HEK293 (cell line): ENCODE data around the gene PCBP3.

Experiments
- BCL11A ChIP-seq: fragments of 450-650 bp; formaldehyde crosslinking; IDR thresholded peaks from 2 replicates; pipeline ENCODE4 v1.5.1; 2016; ENCODE audit warnings: low read depth, missing biosample characterization, missing genetic modification characterization
- EGR2 ChIP-seq: fragments of 450-650 bp; formaldehyde crosslinking; IDR thresholded peaks from 2 replicates; pipeline ENCODE4 v1.5.1; 2016; ENCODE audit warnings: low read depth, missing biosample characterization, missing genetic modification characterization
- ZBTB1 ChIP-seq: fragments of 450-650 bp; formaldehyde crosslinking; IDR thresholded peaks from 2 replicates; pipeline ENCODE4 v1.5.1; 2016; ENCODE audit warnings: missing biosample characterization, missing genetic modification characterization
- ZNF146 ChIP-seq: fragments of 450-650 bp; formaldehyde crosslinking; IDR thresholded peaks from 2 replicates; pipeline ENCODE4 v1.5.1; 2016; ENCODE audit warnings: missing biosample characterization, missing genetic modification characterization
- ZNF433 ChIP-seq: fragments of 450-650 bp; formaldehyde crosslinking; IDR thresholded peaks from 2 replicates; pipeline ENCODE4 v1.5.1; 2016; ENCODE audit warnings: missing biosample characterization, missing genetic modification characterization, low read depth
- ZNF560 ChIP-seq: fragments of 450-650 bp; formaldehyde crosslinking; IDR thresholded peaks from 2 replicates; pipeline ENCODE4 v1.5.1; 2017; ENCODE audit warnings: missing biosample characterization, missing genetic modification characterization, borderline replicate concordance
- TF ChIP-seq, protein P1 (sequence below): fragments of 450-650 bp; formaldehyde crosslinking; IDR thresholded peaks from 2 replicates; pipeline ENCODE4 v1.5.1; 2016; ENCODE audit warnings: missing biosample characterization, missing genetic modification characterization

DNA sequence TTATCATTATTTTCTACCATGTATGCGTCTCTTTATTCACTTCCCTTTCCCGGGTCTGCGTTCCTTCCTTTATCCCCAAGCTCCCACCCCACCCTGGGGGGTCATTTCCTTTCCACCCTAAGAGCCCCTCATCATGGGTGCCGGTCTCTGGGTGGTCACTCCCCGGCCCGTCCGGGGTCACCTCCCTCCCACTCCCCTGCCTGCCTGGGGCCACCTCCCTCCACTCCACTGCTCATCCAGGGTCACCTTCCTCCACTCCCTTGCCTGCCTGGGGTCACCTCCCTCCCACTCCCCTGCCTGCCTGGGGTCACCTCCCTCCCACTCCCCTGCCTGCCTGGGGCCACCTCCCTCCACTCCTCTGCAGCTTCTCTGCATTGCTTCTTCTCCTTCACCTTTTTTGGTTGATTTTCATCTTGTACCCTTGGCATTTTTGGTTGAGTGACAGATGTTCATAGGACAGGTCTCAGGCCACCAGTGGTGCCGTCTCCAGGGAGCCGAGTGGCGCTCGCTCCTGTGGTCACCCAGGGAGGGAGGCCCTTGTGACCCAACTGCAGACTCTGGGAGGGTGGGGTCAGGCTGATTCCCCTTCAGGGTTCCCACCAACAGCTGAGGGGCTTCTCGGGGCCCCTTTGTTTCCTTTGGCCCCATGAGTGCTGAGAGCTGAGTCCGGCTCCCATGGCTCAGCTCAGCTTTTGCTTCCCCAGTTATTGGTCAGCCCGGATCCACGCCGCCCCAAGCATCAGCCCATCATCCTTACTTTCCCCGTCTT lies 48.6 kb upstream of the PCBP3 start:
- TF ChIP-seq ZNF560 (tag by site-specific recombination) = no peak
- TF ChIP-seq, protein P1, sequence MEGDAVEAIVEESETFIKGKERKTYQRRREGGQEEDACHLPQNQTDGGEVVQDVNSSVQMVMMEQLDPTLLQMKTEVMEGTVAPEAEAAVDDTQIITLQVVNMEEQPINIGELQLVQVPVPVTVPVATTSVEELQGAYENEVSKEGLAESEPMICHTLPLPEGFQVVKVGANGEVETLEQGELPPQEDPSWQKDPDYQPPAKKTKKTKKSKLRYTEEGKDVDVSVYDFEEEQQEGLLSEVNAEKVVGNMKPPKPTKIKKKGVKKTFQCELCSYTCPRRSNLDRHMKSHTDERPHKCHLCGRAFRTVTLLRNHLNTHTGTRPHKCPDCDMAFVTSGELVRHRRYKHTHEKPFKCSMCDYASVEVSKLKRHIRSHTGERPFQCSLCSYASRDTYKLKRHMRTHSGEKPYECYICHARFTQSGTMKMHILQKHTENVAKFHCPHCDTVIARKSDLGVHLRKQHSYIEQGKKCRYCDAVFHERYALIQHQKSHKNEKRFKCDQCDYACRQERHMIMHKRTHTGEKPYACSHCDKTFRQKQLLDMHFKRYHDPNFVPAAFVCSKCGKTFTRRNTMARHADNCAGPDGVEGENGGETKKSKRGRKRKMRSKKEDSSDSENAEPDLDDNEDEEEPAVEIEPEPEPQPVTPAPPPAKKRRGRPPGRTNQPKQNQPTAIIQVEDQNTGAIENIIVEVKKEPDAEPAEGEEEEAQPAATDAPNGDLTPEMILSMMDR (tag by site-specific recombination) = no peak
- no peak for TF ChIP-seq BCL11A (tag by site-specific recombination)
- TF ChIP-seq ZNF146 = no peak
- peak; percentile 46; the same call in 1 of the 2 replicates for TF ChIP-seq EGR2 (tag by site-specific recombination)
- no peak for TF ChIP-seq ZBTB1
- no peak for TF ChIP-seq ZNF433 (tag by site-specific recombination)
